ENCODE measurements around the gene SERINC1. TPM values are rescaled to one million over a fixed set of nuclear protein-coding genes. Genes with fewer than 3 reads are reported as not detected.

Gene SERINC1
- total RNA-seq, 1 donor from 2014 or later = 136 TPM

DNA sequence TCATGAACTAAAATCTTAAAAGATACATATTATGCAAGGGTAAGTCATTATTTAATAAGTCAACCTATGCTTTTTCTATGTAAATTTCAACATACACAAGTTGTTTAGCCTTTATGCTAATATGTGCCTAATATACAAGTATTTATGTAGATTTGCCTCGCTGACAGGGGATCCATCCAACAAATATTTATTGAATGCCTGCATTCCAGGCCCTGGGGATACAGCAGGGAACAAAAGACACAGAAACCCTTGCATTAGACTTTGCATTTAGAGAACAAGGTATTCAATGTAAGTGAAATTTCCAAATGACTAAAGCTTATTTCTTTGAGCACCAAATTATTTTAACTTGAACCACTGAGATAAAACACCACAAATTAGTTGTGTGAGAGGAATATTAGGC lies 19.1 kb downstream of the SERINC1 start:
- Mint-ChIP-seq H3K4me1 (no peaks in the 10 kb centered on the region), H3K4me3 (no peak overlapping the region), H3K36me3 (peaks cover 37% of the 10 kb centered on the region), H3K27ac (no peak overlapping the region), H3K9me3 (no peaks in the 10 kb centered on the region), H3K27me3 (ENCODE audit: insufficient read depth, low read depth) (no peaks in the 10 kb centered on the region)
- no peaks in the 10 kb centered on the region for H3F3A ChIP-seq (ENCODE audit: low read depth)
- H3K27me3 ChIP-seq = no peaks in the 10 kb centered on the region
- H3K9me3 ChIP-seq (ENCODE audit: low read depth) = no peaks in the 10 kb centered on the region
- H3K4me3 ChIP-seq = no peak overlapping the region
- H2AFZ ChIP-seq (replicated peaks) = no peak overlapping the region
- no peaks in the 10 kb centered on the region for H3K4me1 ChIP-seq
- H3K36me3 ChIP-seq = peaks cover 37% of the 10 kb centered on the region
- DNase-seq (ENCODE audit: low spot score) = no peak
- TF ChIP-seq, protein P1, sequence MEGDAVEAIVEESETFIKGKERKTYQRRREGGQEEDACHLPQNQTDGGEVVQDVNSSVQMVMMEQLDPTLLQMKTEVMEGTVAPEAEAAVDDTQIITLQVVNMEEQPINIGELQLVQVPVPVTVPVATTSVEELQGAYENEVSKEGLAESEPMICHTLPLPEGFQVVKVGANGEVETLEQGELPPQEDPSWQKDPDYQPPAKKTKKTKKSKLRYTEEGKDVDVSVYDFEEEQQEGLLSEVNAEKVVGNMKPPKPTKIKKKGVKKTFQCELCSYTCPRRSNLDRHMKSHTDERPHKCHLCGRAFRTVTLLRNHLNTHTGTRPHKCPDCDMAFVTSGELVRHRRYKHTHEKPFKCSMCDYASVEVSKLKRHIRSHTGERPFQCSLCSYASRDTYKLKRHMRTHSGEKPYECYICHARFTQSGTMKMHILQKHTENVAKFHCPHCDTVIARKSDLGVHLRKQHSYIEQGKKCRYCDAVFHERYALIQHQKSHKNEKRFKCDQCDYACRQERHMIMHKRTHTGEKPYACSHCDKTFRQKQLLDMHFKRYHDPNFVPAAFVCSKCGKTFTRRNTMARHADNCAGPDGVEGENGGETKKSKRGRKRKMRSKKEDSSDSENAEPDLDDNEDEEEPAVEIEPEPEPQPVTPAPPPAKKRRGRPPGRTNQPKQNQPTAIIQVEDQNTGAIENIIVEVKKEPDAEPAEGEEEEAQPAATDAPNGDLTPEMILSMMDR (IDR thresholded peaks at IDR 0.05) = no peak
- TF ChIP-seq EZH2 (IDR thresholded peaks at IDR 0.05) (no peak), EZH2phosphoT487 (IDR thresholded peaks at IDR 0.05) (no peak)
- H3K9ac ChIP-seq = no peak overlapping the region
- H3K79me2 ChIP-seq (ENCODE audit: low read depth) = no peaks in the 10 kb centered on the region
- H3K27ac ChIP-seq = no peak overlapping the region
- H3K4me2 ChIP-seq = no peak overlapping the region
- H4K20me1 ChIP-seq (ENCODE audit: low read depth) = no peaks in the 10 kb centered on the region

DNA sequence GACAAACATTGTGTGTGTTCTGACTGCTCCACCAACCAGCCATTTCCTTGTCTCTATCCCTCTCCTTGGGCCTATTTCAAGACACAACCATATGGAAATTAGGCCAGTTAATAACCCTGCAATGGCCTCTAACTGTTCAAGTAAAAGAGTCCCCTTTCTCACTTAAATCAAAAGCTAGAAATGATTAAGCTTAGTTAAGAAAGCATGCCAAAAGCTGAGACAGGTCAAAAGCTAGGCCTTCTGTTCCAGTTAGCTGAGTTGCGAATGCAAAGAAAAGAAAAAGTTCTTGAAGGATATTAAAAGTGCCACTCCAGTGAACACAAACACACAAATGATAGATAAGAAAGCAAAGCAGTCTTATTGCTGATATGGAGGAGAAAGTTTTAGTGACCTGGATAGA lies 22.5 kb downstream of the SERINC1 start:
- DNase-seq (ENCODE audit: low spot score) = no peak
- H3K36me3 ChIP-seq = peaks cover 32% of the 10 kb centered on the region
- H3K36me3 Mint-ChIP-seq = peaks cover 30% of the 10 kb centered on the region

DNA sequence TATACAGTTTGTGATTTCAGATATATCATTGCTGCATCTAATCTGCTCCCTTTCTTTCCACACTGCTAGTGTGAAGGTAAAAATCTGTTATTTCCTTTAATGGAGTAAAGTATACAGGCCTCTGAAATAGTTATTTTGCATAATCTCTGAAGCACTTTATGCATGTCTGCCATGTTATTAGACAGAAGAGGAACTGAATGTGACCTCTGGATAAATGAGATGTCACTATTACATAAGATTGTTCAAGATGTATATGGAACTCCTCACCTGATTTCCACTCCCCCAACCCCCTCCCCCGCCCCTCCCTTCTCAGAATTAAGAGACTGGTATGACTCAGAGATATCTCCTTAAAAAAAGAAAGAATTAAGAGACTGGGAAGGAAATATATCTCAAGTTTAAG lies 26.3 kb downstream of the SERINC1 start:
- no peak overlapping the region for H3K4me3 Mint-ChIP-seq
- Histone ChIP-seq H4K20me1 (ENCODE audit: low read depth) (no peaks in the 10 kb centered on the region), H3K9me3 (ENCODE audit: low read depth) (peaks cover 4% of the 10 kb centered on the region), H3K4me1 (no peaks in the 10 kb centered on the region), H3K9ac (no peak overlapping the region), H3K79me2 (ENCODE audit: low read depth) (no peaks in the 10 kb centered on the region), H3K4me2 (no peak overlapping the region), H2AFZ (replicated peaks) (no peak overlapping the region), H3K27ac (no peak overlapping the region), H3K36me3 (peaks cover 26% of the 10 kb centered on the region), H3K4me3 (no peak overlapping the region), H3F3A (ENCODE audit: low read depth) (no peaks in the 10 kb centered on the region), H3K27me3 (no peaks in the 10 kb centered on the region)
- H3K9me3 Mint-ChIP-seq = peaks cover 9% of the 10 kb centered on the region
- peaks cover 40% of the 10 kb centered on the region for H3K36me3 Mint-ChIP-seq
- H3K27ac Mint-ChIP-seq = no peak overlapping the region
- no peaks in the 10 kb centered on the region for H3K4me1 Mint-ChIP-seq
- no peak for TF ChIP-seq EZH2 (IDR thresholded peaks at IDR 0.05)
- TF ChIP-seq, protein P1 (IDR thresholded peaks at IDR 0.05) = no peak
- TF ChIP-seq EZH2phosphoT487 (IDR thresholded peaks at IDR 0.05) = no peak
- DNase-seq (ENCODE audit: low spot score) = no peak
- H3K27me3 Mint-ChIP-seq (ENCODE audit: insufficient read depth, low read depth) = no peaks in the 10 kb centered on the region

More for the DNA sequence above, 22.5 kb downstream of the SERINC1 start:
- no peak overlapping the region for H3K4me3 ChIP-seq
- no peaks in the 10 kb centered on the region for H3K9me3 ChIP-seq (ENCODE audit: low read depth)
- no peaks in the 10 kb centered on the region for H3K4me1 ChIP-seq
- H3K4me1 Mint-ChIP-seq = no peaks in the 10 kb centered on the region
- H3K9me3 Mint-ChIP-seq = no peaks in the 10 kb centered on the region
- H3K4me3 Mint-ChIP-seq = no peak overlapping the region
- H3K27ac ChIP-seq = no peak overlapping the region
- H3K27ac Mint-ChIP-seq = no peak overlapping the region
- H3K4me2 ChIP-seq = no peak overlapping the region
- no peak overlapping the region for H3K9ac ChIP-seq
- H3F3A ChIP-seq (ENCODE audit: low read depth) = no peaks in the 10 kb centered on the region
- no peak overlapping the region for H2AFZ ChIP-seq (replicated peaks)
- H3K27me3 ChIP-seq = no peaks in the 10 kb centered on the region
- no peaks in the 10 kb centered on the region for H4K20me1 ChIP-seq (ENCODE audit: low read depth)
- H3K79me2 ChIP-seq (ENCODE audit: low read depth) = no peaks in the 10 kb centered on the region
- no peaks in the 10 kb centered on the region for H3K27me3 Mint-ChIP-seq (ENCODE audit: insufficient read depth, low read depth)
- TF ChIP-seq EZH2phosphoT487 (IDR thresholded peaks at IDR 0.05) (no peak), EZH2 (IDR thresholded peaks at IDR 0.05) (no peak)
- TF ChIP-seq, protein P1 (IDR thresholded peaks at IDR 0.05) = no peak

Data from neural progenitor cell (in vitro differentiated cells).